AG09319 (cell line): ENCODE results near the gene ALOX5.

ENCODE experiments used
- DNase-seq: peaks from one replicate; pipeline ENCODE4 v3.0.0-alpha.2; 2010; ENCODE audit warnings: low read depth; ENCODE audit errors: extremely low read depth
- CTCF ChIP-seq: IDR thresholded peaks from 2 replicates; pipeline ENCODE4 v1.5.1; 2011; ENCODE audit warnings: low read depth, mild to moderate bottlenecking, inconsistent platforms, low read length, moderate library complexity

ALOX5 gene

GRCh38 chr10:45432113-45432512 is 58.1 kb downstream of the ALOX5 start:
- TF ChIP-seq CTCF = no peak
- no peak for DNase-seq

- TF ChIP-seq CTCF = no peak
- DNase-seq = no peak
Observed at GRCh38 chr10:45432700-45433472, 58.9 kb downstream of the ALOX5 start.

- TF ChIP-seq CTCF = no peak
- DNase-seq = no peak
Observed at GRCh38 chr10:45433716-45434469, 59.9 kb downstream of the ALOX5 start.

- TF ChIP-seq CTCF = no peak
- no peak for DNase-seq
Observed at GRCh38 chr10:45437587-45438465, 63.8 kb downstream of the ALOX5 start.

- TF ChIP-seq CTCF = no peak
- no peak for DNase-seq
Observed at GRCh38 chr10:45438466-45439090, 64.6 kb downstream of the ALOX5 start.

GRCh38 chr10:45439365-45439764 is 65.3 kb downstream of the ALOX5 start:
- DNase-seq = no peak
- TF ChIP-seq CTCF = no peak
